GM21723 (cell line): ENCODE results near the gene RPL27A.
"Not testable (repeated sequence)": the region's sequence is repeated elsewhere in the genome, so short reads cannot be mapped to it uniquely, and the experiment has no call there.

Source experiments
- ATAC-seq: cut with Tn5 transposase; IDR thresholded peaks from one replicate; pipeline ENCODE4 v1.9.1; 2021; ENCODE audit warnings: mild to moderate bottlenecking, moderate library complexity; ENCODE audit not compliant: unreplicated experiment

Gene RPL27A

GRCh38 chr11:8682303-8683114, at the start of gene RPL27A, which contains the start of gene TRIM66:
TSS of gene RPL27A (plus strand) at chr11:8682792. CDS start at chr11:8682814, 22 bp downstream.
TSS of gene TRIM66 (minus strand) at chr11:8682665. CDS start at chr11:8672274, 10,391 bp downstream.
- ATAC-seq, result peak; percentile 96

DNA sequence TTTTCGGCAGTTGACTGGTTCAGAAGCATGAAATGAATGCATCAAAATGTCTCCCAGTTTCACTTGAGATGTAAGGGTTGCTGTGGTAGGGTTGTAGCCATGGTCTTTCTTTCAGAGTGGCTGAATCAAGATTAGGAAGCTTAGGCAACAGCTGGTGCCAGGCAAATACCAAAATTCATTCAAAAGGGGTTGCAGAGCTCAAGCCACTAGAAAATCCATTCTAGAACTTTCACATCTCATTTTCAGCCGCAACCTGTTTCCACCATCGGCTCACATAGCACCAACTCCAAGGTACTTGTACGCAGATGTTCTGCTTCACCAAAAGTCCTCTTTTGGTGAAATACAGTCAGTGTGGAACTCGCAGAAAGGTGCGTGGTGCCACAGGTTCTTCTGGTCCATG, 48.1 kb upstream of the RPL27A start:
- ATAC-seq, result no peak

GRCh38 chr11:8636127-8636526, 46.5 kb upstream of the RPL27A start:
- no peak for ATAC-seq

DNA sequence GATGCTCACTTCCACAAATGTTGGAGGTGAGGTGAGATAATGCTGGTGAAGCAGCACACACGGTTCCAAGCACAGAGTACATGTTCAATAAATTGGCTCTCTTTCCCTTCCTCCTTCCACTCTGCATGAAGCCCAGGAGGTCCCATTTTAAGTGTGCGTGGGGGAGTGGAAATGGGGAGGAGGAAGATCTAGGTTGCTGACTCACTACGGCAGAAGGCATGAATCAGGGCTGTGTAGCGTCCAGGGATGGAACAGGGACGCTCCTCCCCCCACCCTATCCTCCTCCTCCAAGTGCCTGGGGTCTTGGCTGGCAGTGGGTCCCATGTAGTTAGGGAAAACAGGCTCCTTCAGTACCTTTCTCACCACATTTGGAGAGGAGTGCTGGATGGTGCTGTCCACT, 44.3 kb upstream of the RPL27A start:
- no peak for ATAC-seq

DNA sequence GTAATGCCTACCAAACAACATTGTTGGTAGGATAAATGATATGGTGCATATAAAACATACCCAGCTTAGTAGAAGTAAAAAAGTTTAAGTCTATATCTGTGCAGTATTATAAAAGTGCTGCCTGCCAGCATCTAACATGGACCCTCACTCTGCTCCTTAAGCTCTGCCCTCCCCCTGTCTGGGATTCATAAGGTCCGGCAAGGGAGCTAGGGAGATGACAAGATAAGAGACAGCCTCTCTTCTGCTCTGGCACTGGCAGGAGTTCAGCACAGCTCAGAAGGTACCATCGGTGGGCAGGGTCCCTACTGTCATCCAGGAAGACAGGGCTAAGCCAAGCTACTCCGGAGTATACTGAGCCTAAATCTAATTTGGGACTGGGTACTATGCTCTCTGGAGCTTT, 42.9 kb upstream of the RPL27A start:
- no peak for ATAC-seq

DNA sequence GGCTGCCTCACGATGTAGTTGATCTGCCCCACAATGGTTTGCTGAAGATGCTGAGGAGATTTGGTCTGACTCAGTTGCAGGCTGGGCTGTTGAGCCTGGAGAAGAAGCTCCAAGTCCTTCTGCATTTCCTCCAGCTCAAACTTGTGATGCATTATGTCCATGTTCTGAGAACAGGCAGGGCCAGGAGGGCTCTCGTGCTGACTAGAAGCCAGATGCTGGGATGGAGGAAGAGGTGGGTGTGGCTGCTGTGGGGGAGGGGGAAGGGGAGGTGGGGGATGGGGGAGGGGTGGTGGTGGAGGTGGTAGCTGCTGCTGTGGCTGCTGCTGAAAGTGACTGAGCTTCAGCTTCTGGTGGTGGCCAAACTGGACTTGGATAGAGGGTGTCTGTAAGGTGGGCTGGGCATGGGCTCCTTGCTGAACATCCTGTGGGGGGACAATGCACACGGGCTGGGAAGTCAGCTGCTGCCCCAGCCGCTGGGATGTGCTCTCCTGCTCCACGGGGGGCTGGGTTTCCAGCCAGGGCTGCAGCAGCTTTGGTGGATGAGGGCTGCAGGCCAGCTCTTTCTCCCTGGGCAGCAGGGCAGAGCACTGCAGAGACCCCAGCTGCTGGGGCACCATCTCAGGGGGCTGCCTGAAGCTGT, 42.2 kb upstream of the RPL27A start:
- ATAC-seq, result no peak

DNA sequence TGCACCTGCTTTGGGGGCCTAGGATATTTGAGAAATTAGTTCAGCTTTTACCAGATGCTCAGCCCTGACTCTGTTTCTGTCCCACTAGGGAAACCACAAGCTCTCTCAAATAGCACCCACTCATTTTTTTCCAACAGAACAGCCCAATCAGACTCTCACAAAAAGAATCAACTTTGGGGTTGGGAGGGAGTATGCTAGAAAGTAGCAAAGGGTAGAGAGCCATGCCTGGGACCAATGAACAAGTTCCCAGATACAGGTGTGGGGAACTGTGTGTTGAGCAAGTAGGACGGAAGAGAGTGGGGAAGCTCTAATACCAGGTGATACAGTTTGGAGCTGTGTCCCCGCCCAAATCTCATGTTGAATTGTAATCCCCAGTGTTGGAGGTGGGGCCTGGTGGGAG, 41.3 kb upstream of the RPL27A start:
- ATAC-seq, result no peak

DNA sequence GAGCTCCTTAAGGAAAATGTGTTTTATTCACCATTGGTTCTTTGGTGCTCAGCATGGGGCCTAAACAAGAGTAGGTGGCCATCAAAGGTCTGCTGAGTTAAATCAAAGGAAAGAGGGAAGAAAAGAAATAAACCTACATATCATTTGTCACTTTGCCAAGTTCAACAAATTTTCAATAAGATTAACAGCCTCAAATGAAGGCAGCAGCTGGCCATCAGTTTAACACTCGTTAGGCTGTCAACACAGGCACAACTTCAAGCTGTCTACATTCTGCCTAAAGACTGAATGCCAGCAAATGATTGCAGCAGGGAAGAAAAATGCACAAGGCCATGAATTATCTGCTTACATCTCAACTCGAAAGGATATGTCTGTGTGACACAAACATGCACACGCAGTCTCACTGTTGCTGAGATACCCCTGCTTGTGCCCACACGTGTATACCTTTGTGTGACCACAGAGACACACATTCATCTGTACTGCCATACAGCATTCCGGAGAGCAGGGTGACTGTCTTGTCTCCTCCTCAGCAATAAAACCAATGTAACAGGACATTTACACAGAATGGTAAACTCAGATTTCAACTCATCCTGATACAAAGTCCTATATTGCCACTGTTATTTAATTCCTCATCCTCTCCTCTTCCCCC, 40.3 kb upstream of the RPL27A start:
- no peak for ATAC-seq

GRCh38 chr11:8646873-8647272, 35.7 kb upstream of the RPL27A start:
- ATAC-seq, result no peak

- no peak for ATAC-seq
Measured at GRCh38 chr11:8649361-8649760, 33.2 kb upstream of the RPL27A start.

DNA sequence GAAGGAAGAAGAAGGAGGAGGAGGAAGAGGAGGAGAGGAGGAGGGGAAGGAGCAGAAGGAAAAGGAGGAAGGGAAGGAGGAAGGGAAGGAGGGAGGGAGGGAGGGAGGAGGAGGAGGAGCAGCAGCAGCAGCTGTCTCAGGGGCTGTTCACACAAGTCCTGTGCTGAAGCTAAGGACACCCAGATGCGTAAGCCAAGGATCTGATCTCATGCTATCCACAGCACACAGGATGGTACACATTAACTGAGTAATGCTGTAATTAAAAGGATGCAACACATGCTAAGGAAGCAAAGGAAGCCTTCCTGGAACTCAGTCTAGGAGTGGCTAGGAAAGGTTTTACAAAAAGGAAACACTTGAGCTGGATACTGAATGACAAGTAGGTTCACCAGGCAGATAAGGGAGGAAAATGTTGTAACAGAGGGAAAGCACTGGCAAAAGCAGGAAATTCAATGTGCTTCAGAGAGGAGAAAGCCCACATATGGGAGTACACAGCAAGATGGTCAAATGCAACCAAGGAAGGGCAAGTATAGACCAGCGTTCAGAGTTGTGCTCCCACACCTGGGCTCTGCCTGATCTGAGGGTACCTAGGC, 32.1 kb upstream of the RPL27A start:
- no peak for ATAC-seq

DNA sequence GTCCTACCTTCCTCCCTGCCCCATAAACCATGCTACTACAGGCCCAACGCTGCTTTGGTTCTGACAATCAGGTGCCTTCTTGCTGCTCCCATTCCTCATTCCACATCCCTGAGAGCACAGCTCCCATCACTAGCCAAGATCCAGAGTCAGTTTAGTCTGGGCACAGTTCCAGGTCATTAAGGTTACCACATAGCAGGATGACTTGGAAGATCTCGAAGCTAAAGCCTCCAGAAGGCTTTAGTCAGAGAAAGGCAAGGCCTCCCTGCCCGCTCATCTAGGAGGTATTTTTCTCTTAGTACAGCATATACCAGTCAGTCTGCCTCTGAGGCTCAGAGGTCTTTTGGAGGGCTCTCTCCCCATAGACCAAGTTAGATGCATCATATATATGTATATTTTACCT, 30.5 kb upstream of the RPL27A start:
- no peak for ATAC-seq

DNA sequence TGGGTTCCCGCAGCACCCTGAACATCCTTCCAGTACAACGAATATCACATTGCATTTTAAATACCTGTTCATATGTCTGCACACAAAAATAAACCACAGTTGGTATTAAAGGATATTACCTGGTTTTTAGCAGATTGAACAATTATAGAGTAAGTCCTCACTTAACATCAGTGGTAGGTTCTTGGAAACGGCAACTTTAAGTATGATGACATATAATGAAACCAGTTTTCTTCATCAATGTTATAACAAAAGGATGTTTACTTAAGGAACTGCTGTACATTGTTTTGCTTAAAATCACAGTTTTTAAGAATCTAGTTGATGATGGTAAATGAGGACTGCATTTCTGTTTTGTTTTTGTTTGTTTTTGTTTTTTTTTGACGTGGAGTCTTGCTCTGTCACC, 28.1 kb upstream of the RPL27A start:
- no peak for ATAC-seq

GRCh38 chr11:8656291-8656690, 26.3 kb upstream of the RPL27A start:
- no peak for ATAC-seq

DNA sequence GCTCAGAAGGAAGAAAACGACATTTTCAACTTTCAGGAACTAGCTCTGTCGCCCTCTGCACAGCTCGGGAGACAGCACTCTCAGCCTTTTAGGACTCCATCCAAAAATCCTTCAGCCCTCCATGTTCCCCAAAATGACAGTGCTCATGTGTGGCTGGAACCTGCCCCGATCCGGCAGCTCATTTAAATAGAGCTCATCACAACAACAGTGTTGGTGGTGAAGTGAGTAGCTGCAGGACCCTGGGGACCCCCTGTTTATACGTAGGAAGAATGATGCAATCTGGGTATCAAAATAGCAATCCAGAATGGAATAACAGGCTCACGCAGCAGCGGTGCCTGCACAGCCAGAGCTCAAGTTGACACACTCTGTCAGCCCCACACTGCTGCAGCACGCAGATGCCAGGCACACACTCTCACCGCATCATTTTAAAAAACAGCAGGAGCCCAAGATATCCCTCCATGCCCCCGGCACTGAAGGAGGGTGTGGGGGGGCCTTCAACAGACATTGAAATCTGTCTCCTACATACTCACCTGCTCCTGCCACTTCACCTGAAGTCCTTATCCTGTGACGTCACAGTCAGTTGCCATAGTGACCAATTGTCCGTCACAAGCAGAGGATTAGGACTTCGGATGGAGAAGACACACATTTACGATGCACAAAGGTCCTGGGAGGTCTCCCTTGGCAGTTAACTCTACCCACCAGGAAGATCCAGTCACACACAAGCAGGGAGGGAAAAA, 24.1 kb upstream of the RPL27A start:
- ATAC-seq, result no peak

DNA sequence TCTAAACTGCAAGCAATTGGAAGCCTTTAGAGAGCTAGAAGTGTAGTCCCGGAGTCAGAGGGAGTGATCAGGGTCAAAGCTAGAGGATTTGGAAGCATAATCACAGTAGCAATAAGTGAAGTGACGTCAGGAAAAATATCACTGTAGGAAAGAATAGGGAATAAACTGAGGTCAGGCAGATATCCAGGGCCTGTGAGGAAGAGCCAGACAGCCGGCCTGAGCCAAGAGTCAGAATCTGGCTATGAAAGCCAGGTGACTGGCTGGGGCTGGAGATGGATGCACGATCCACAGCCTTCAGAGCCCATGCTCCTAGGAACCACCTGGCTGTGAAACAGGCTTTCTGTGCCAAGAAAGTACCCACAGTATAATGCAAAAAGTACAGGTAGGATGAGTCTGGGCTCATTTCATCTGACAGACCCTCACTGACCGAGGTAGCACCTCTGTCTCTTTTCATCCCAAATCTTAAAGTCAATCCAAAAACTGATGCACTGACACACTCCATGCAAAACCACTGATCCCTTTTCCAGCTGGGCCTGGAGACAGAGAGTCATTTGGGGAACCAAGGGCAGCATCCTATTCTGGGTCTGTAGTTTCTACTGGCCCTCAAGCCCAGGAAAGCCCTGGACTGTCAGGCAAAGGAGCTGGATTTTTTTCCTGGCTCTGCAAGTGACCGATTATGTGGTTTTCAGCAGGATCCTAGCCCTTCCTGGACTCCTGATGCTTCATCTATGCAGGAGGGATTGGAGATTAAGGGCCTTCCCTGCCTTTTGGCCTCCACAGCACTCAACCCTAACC, 21.4 kb upstream of the RPL27A start:
- no peak for ATAC-seq

- ATAC-seq, result no peak
Measured at GRCh38 chr11:8665222-8665621, 17.4 kb upstream of the RPL27A start.

DNA sequence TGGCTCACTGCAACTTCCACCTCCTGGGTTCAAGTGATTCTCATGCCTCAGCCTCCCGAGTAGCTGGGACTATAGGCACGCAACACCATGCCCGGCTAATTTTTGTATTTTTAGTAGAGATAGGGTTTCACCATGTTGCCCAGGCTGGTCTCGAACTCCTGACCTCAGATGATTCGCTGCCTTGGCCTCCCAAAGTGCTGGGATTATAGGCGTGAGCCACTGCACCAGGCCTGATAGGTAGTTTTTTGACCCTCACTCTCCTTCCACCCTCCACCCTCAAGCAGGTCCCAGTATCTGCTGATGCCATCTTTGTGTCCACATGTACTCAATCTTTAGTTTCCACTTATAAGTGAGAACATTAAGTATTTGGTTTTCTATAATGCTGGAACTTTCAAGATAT, 12.5 kb upstream of the RPL27A start:
- not testable (repeated sequence) for ATAC-seq

DNA sequence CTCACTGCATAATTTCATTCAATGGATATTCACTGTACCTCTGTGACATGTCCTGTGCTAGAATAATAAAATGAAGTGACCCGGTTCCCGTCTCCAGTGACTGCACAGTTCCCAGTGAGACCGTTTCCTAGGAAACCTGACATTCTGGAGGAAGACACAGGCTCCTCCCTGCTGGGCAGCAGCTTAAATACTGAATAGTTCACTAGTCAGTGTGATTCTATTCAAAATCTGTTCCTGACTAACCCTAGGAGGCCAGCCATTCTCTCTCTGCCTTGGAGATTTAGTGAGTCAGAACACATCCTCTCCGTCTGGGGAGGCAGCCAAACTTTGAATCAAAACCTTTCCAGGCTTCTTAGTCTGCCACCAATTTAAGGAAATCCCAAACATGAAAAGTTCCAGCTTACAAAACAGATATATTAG, 11.4 kb upstream of the RPL27A start:
- no peak for ATAC-seq

GRCh38 chr11:8671651-8672062, 10.9 kb upstream of the RPL27A start:
- no peak for ATAC-seq
